ENCODE results near the gene FAM161A. TPM values are rescaled to one million over a fixed set of nuclear protein-coding genes. Genes with fewer than 3 reads are reported as not detected.

Gene FAM161A
- total and polyA plus RNA-seq, 4 donors = 0.94 to 11.1 (median 3.2) TPM

GRCh38 chr2:61789807-61790602 lies 63.9 kb downstream of the FAM161A start:
- ATAC-seq (ENCODE audit: insufficient read depth, low FRiP score) = no peak
- Histone ChIP-seq H3K9me3 (ENCODE audit: control insufficient read depth in 4 of 4, insufficient read depth in 3 of 4, low read length in 3 of 4) (peaks cover 0 to 3% (median 0%) of the 10 kb centered on the region in 4 donors), H3K27ac (ENCODE audit: low read depth in 1 of 2, low read length in 1 of 2) (no peak overlapping the region), H3K4me1 (ENCODE audit: control insufficient read depth in 5 of 5, insufficient read depth in 5 of 5, low read length in 5 of 5) (no peaks in the 10 kb centered on the region), H3K27me3 (ENCODE audit: control insufficient read depth in 3 of 3, insufficient read depth in 3 of 3, low read length in 2 of 3) (peaks cover 0 to 3% (median 2%) of the 10 kb centered on the region in 3 donors), H3K4me3 (no peak overlapping the region), H3K36me3 (ENCODE audit: control insufficient read depth in 4 of 4, insufficient read depth in 4 of 4, low read length in 4 of 4) (no peaks in the 10 kb centered on the region), H3K9ac (ENCODE audit: insufficient read depth in 1 of 2, low read length in 2 of 2) (no peak overlapping the region)
- TF ChIP-seq, protein P1, sequence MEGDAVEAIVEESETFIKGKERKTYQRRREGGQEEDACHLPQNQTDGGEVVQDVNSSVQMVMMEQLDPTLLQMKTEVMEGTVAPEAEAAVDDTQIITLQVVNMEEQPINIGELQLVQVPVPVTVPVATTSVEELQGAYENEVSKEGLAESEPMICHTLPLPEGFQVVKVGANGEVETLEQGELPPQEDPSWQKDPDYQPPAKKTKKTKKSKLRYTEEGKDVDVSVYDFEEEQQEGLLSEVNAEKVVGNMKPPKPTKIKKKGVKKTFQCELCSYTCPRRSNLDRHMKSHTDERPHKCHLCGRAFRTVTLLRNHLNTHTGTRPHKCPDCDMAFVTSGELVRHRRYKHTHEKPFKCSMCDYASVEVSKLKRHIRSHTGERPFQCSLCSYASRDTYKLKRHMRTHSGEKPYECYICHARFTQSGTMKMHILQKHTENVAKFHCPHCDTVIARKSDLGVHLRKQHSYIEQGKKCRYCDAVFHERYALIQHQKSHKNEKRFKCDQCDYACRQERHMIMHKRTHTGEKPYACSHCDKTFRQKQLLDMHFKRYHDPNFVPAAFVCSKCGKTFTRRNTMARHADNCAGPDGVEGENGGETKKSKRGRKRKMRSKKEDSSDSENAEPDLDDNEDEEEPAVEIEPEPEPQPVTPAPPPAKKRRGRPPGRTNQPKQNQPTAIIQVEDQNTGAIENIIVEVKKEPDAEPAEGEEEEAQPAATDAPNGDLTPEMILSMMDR (IDR thresholded peaks at IDR 0.05; ENCODE audit: control extremely low read depth, extremely low read depth) = no peak
- DNase-seq = peak in 1 of 3 donors; percentile 5
- WGBS, 2 donors = 84 to 85% methylated on average over 8 of the region's 8 CpGs

GRCh38 chr2:61787941-61788563 lies 65.8 kb downstream of the FAM161A start:
- 87 to 95% methylated on average over 4 of the region's 4 CpGs for WGBS, 2 donors
- Histone ChIP-seq H3K36me3 (ENCODE audit: control insufficient read depth in 4 of 4, insufficient read depth in 4 of 4, low read length in 4 of 4) (no peaks in the 10 kb centered on the region), H3K4me3 (no peak overlapping the region), H3K27me3 (ENCODE audit: control insufficient read depth in 3 of 3, insufficient read depth in 3 of 3, low read length in 2 of 3) (peaks cover 0 to 3% (median 2%) of the 10 kb centered on the region in 3 donors), H3K9ac (ENCODE audit: insufficient read depth in 1 of 2, low read length in 2 of 2) (peak overlapping the region in 1 of 2 donors; percentile 11), H3K27ac (ENCODE audit: low read depth in 1 of 2, low read length in 1 of 2) (no peak overlapping the region), H3K9me3 (ENCODE audit: control insufficient read depth in 4 of 4, insufficient read depth in 3 of 4, low read length in 3 of 4) (peaks cover 0 to 3% (median 0%) of the 10 kb centered on the region in 4 donors), H3K4me1 (ENCODE audit: control insufficient read depth in 5 of 5, insufficient read depth in 5 of 5, low read length in 5 of 5) (no peaks in the 10 kb centered on the region)
- no peak for DNase-seq
- TF ChIP-seq, protein P1 (IDR thresholded peaks at IDR 0.05; ENCODE audit: control extremely low read depth, extremely low read depth) = no peak
- no peak for ATAC-seq (ENCODE audit: insufficient read depth, low FRiP score)

- Histone ChIP-seq H3K27me3 (ENCODE audit: control insufficient read depth in 3 of 3, insufficient read depth in 3 of 3, low read length in 2 of 3) (peaks cover 0 to 2% (median 0%) of the 10 kb centered on the region in 3 donors), H3K27ac (ENCODE audit: low read depth in 1 of 2, low read length in 1 of 2) (no peak overlapping the region), H3K4me3 (no peak overlapping the region), H3K9me3 (ENCODE audit: control insufficient read depth in 4 of 4, insufficient read depth in 3 of 4, low read length in 3 of 4) (peaks cover 0 to 3% (median 0%) of the 10 kb centered on the region in 4 donors), H3K36me3 (ENCODE audit: control insufficient read depth in 4 of 4, insufficient read depth in 4 of 4, low read length in 4 of 4) (no peaks in the 10 kb centered on the region), H3K9ac (ENCODE audit: insufficient read depth in 1 of 2, low read length in 2 of 2) (no peak overlapping the region), H3K4me1 (ENCODE audit: control insufficient read depth in 5 of 5, insufficient read depth in 5 of 5, low read length in 5 of 5) (no peaks in the 10 kb centered on the region)
- DNase-seq = no peak
- no peak for ATAC-seq (ENCODE audit: insufficient read depth, low FRiP score)
- WGBS, 2 donors = 82 to 85% methylated on average over 2 of the region's 2 CpGs
- TF ChIP-seq, protein P1 (IDR thresholded peaks at IDR 0.05; ENCODE audit: control extremely low read depth, extremely low read depth) = no peak
Measured at GRCh38 chr2:61786876-61787275, 67.0 kb downstream of the FAM161A start.
